ENCODE data around the gene EVX2. TPM values are rescaled to one million over a fixed set of nuclear protein-coding genes. Genes with fewer than 3 reads are reported as not detected.

The EVX2 gene
- total RNA-seq (not detected), polyA plus RNA-seq (not detected)
- long read RNA-seq, donor 1 = 0 reads
- long read RNA-seq, donor 2 = 0 reads

DNA sequence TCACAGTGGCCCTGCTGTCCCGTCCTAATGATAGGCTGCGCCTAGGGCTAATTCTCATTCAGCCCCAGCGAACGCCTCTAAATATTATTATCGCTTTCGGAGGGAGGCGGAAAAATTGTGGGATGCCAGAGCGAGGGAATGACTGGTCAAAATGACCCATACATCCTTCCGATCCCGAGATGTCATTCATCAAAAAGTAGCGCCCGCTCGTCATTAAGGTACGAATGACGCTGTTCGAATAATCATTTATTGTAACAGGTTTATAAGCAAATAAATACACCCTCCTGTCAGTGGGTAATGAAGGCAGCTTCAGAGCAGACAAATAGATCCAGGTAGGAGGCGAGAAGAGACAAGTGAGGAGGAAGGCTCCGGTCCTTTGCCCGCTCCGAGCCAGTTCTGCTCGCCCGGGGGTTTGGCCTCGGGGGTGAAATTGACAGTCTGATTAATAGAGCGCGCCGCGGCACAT lies at the start of gene EVX2:
Gene EVX2, minus strand, starts transcription at position 167 of the 466 bp plus-strand sequence. CDS start 186 bp downstream, outside the sequence.
- H3K27me3 ChIP-seq (ENCODE audit: insufficient read depth in 3 of 3, low read length in 2 of 3) = peaks cover under 1 to 98% (median 68%) of the 10 kb centered on the region in 3 donors
- H3K4me1 ChIP-seq = peaks cover 26% of the 10 kb centered on the region
- DNase-seq = no peak
- ATAC-seq = no peak
- H3K9me3 ChIP-seq = no peaks in the 10 kb centered on the region
- TF ChIP-seq, protein P1, sequence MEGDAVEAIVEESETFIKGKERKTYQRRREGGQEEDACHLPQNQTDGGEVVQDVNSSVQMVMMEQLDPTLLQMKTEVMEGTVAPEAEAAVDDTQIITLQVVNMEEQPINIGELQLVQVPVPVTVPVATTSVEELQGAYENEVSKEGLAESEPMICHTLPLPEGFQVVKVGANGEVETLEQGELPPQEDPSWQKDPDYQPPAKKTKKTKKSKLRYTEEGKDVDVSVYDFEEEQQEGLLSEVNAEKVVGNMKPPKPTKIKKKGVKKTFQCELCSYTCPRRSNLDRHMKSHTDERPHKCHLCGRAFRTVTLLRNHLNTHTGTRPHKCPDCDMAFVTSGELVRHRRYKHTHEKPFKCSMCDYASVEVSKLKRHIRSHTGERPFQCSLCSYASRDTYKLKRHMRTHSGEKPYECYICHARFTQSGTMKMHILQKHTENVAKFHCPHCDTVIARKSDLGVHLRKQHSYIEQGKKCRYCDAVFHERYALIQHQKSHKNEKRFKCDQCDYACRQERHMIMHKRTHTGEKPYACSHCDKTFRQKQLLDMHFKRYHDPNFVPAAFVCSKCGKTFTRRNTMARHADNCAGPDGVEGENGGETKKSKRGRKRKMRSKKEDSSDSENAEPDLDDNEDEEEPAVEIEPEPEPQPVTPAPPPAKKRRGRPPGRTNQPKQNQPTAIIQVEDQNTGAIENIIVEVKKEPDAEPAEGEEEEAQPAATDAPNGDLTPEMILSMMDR (IDR thresholded peaks at IDR 0.05) = no peak
- peak within 1 kb of the TSS; percentile 19 for H3K4me3 ChIP-seq
- no peaks in the 10 kb centered on the region for H3K36me3 ChIP-seq (ENCODE audit: insufficient read depth in 1 of 2, low read depth in 1 of 2)
- intact Hi-C loops (cut with DNase I) = loop anchor here in 1 of 2 donors (5.0 to 10.0 kb wide), 2 partner anchors 82 to 229 kb away; partner anchors contain the start of gene LNPK
- no peak within 1 kb of the TSS for H3K27ac ChIP-seq
- 12 to 15% (median 15%) methylated on average over 27 of the region's 27 CpGs for WGBS, 3 donors

DNA sequence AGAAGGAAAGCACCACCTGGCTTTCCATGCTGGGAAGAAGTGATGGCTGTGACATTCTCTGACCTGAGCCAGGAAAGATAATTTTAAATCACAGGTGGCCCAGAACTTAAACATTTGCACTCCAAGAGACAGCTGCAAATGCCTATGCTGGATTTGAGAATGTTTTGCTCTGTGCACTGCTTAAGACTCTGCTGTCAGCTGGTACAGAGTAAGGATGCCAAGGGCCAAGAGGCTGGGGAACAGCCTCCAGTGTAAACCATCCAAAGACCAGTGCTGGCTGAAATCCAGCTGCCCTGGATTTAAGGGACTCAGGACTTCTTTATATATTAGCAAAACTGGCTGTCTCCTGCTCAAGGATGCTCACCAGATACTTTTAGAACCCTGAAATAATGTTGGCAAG lies 49.6 kb upstream of the EVX2 start:
- peak overlapping the region; percentile 84 for H3K4me3 ChIP-seq
- no peak for ATAC-seq
- H3K36me3 ChIP-seq (ENCODE audit: insufficient read depth in 1 of 2, low read depth in 1 of 2) = no peaks in the 10 kb centered on the region
- H3K4me1 ChIP-seq = peaks cover 35% of the 10 kb centered on the region
- H3K9me3 ChIP-seq = no peaks in the 10 kb centered on the region
- no peaks in the 10 kb centered on the region for H3K27me3 ChIP-seq (ENCODE audit: insufficient read depth in 3 of 3, low read length in 2 of 3)
- intact Hi-C loops (cut with DNase I) = no loop called here
- H3K27ac ChIP-seq = peak overlapping the region; percentile 93
- no peak for DNase-seq
- TF ChIP-seq, protein P1 (IDR thresholded peaks at IDR 0.05) = no peak

DNA sequence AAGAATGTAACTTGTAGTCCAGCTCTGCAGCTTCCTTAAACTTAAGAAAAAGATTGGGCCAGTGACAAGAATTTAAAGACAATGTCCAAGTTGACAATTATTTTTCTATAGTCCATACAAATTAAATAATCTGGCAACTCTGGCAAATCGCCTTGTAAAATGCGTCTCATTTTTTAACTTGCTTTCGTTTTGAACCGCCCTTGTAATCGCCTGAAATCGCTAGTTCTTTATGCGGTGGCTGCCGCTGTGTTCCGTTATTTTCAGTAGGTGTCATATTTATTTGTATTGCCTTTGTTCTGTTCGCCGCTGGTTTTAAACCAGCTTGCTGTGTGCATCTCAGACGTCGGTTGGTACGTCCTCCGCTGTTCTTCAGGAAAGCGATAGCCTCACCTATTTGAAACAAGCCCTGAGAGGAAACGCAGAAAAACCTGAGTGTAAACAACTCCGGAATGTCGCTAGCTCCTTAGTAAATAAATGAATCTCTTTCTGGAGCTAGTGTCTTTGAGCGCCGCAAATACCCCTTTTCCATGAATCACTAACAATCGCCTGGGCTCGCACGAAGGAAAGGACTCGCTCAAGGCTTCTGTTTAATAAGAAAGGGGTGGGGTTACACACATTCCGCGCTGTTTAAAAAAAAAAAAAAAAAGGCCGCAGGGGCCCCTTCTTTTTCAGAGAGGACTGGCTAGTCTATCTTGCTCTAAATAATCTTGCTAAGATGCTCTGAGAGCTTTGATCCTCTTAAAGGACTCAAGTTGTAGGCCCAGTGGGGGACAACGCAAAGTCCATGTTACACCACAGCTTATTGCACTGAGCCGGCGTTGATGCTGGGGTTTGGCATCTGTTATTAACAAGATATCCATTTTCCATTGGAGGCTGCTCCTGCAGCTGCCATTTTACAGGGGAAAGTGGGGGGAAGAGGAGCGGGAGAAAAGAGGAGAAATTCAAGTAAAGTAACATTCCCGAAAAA lies 48.7 kb upstream of the EVX2 start:
- 22 to 24% (median 23%) methylated on average over 33 of the region's 33 CpGs for WGBS, 3 donors
- H3K27me3 ChIP-seq (ENCODE audit: insufficient read depth in 3 of 3, low read length in 2 of 3) = no peaks in the 10 kb centered on the region
- intact Hi-C loops (cut with DNase I) = no loop called here
- no peaks in the 10 kb centered on the region for H3K36me3 ChIP-seq (ENCODE audit: insufficient read depth in 1 of 2, low read depth in 1 of 2)
- TF ChIP-seq, protein P1 (IDR thresholded peaks at IDR 0.05) = no peak
- H3K27ac ChIP-seq = peak overlapping the region; percentile 93
- DNase-seq (no peak), ATAC-seq (no peak)
- peaks cover 42% of the 10 kb centered on the region for H3K4me1 ChIP-seq
- H3K9me3 ChIP-seq = no peaks in the 10 kb centered on the region
- peak overlapping the region; percentile 84 for H3K4me3 ChIP-seq

DNA sequence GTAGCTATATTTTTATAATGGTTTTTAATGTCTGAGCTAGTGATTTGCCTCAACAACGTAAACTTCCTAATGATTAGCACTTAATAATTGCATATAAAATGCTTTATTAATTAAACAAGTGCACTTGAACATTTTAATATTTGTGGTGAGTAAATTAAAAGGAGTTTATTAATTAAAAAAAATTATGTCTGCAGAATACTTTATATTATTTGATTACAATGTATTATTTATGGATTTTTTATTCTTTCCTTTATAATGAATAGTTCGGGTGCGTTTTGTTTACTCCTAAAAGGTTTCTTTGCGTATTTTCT lies 48.0 kb upstream of the EVX2 start:
- H3K4me3 ChIP-seq = peak overlapping the region; percentile 84
- TF ChIP-seq, protein P1 (IDR thresholded peaks at IDR 0.05) = no peak
- peaks cover 48% of the 10 kb centered on the region for H3K4me1 ChIP-seq
- intact Hi-C loops (cut with DNase I) = no loop called here
- H3K36me3 ChIP-seq (ENCODE audit: insufficient read depth in 1 of 2, low read depth in 1 of 2) = no peaks in the 10 kb centered on the region
- DNase-seq (no peak), ATAC-seq (no peak)
- 32 to 37% (median 32%) methylated on average over 4 of the region's 4 CpGs for WGBS, 3 donors
- peak overlapping the region; percentile 93 for H3K27ac ChIP-seq
- H3K9me3 ChIP-seq = no peaks in the 10 kb centered on the region
- no peaks in the 10 kb centered on the region for H3K27me3 ChIP-seq (ENCODE audit: insufficient read depth in 3 of 3, low read length in 2 of 3)

All from psoas muscle (tissue), 8 donors.